Measurements from ENCODE around the gene MRGPRX4. TPM values are rescaled to one million over a fixed set of nuclear protein-coding genes. Genes with fewer than 3 reads are reported as not detected.
A peak's percentile ranks its signal among the peaks of the same experiment; 100 is the strongest.

The MRGPRX4 gene
- total RNA-seq, 1 experiment from 2014 or later, result not detected

DNA sequence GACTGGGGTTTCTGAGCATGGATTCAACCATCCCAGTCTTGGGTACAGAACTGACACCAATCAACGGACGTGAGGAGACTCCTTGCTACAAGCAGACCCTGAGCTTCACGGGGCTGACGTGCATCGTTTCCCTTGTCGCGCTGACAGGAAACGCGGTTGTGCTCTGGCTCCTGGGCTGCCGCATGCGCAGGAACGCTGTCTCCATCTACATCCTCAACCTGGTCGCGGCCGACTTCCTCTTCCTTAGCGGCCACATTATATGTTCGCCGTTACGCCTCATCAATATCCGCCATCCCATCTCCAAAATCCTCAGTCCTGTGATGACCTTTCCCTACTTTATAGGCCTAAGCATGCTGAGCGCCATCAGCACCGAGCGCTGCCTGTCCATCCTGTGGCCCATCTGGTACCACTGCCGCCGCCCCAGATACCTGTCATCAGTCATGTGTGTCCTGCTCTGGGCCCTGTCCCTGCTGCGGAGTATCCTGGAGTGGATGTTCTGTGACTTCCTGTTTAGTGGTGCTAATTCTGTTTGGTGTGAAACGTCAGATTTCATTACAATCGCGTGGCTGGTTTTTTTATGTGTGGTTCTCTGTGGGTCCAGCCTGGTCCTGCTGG is 35.3 kb upstream of the MRGPRX4 start:
- Histone ChIP-seq H3K36me3 (ENCODE audit: insufficient read depth, low read length, poor library complexity, severe bottlenecking) (no peaks in the 10 kb centered on the region), H3K9me3 (ENCODE audit: low read depth, low read length, poor library complexity, severe bottlenecking) (no peaks in the 10 kb centered on the region), H3K4me3 (ENCODE audit: low read depth, low read length, poor library complexity, severe bottlenecking) (no peak overlapping the region), H3K27ac (ENCODE audit: low read depth, low read length, poor library complexity, severe bottlenecking) (no peak overlapping the region), H3K27me3 (replicated peaks; ENCODE audit: insufficient read depth, low read depth, low read length, poor library complexity) (peaks cover 33% of the 10 kb centered on the region), H3K4me1 (ENCODE audit: insufficient read depth, low read length, poor library complexity, severe bottlenecking) (no peaks in the 10 kb centered on the region)
- BruUV-seq (replicated peaks), result no TSS peak
- POLR2A ChIA-PET (ENCODE audit: low non-redundant PET), result no interaction called here
- CTCF ChIA-PET, result no interaction called here
- intact Hi-C loops (cut with micrococcal nuclease; ENCODE audit: unreplicated experiment), result no loop called here
- no peak for DNase-seq (ENCODE audit: low spot score)
- TF ChIP-seq EZH2 (IDR thresholded peaks at IDR 0.05; ENCODE audit: borderline replicate concordance, low read depth, low read length, poor library complexity, severe bottlenecking) (no peak), CTCF (conservative IDR thresholded peaks at IDR 0.05; ENCODE audit: low read depth, low read length) (no peak)

DNA sequence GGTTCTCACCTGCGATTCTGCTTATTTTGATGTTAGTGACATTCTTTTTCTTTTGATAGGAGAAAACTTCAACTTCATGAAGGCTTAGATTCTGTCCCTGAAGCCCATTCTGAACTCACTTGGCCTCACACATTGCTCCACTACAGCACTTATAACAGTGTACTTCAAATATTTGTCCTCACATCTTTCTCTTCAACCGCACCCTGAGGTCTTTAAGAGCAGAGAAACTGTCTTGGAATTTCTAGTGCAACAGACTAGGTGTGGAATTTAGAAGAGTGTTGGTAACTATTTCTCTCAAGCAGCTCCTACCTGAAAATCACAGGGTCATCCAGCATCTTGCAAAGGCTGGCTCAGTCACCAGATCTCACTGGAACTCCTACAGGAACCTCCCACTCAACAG is 32.5 kb upstream of the MRGPRX4 start:
- CTCF ChIA-PET, result no interaction called here
- Histone ChIP-seq H3K36me3 (ENCODE audit: insufficient read depth, low read length, poor library complexity, severe bottlenecking) (no peaks in the 10 kb centered on the region), H3K4me1 (ENCODE audit: insufficient read depth, low read length, poor library complexity, severe bottlenecking) (no peaks in the 10 kb centered on the region), H3K27me3 (replicated peaks; ENCODE audit: insufficient read depth, low read depth, low read length, poor library complexity) (peaks cover 15% of the 10 kb centered on the region), H3K9me3 (ENCODE audit: low read depth, low read length, poor library complexity, severe bottlenecking) (no peaks in the 10 kb centered on the region), H3K4me3 (ENCODE audit: low read depth, low read length, poor library complexity, severe bottlenecking) (no peak overlapping the region), H3K27ac (ENCODE audit: low read depth, low read length, poor library complexity, severe bottlenecking) (no peak overlapping the region)
- no peak for TF ChIP-seq EZH2 (IDR thresholded peaks at IDR 0.05; ENCODE audit: borderline replicate concordance, low read depth, low read length, poor library complexity, severe bottlenecking)
- DNase-seq (ENCODE audit: low spot score), result no peak
- intact Hi-C loops (cut with micrococcal nuclease; ENCODE audit: unreplicated experiment), result no loop called here
- BruUV-seq (replicated peaks), result no TSS peak
- POLR2A ChIA-PET (ENCODE audit: low non-redundant PET), result no interaction called here

DNA sequence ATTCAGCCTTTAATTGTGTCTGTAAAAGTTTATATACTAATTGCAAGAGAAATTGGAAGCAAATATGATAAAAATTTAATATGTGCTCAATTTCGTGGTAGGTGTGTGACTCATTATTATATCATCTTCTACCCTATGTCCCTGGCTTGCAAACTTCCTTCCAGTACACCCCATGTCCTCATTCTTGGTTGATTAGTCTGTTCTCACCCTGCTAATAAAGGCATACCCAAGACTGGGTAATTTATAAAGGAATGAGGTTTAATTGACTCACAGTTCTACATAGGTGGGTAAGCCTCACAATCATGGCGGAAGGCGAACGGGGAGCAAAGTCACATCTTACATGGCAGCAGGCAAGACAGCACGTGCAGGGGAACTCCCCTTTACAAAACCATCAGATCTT is 28.4 kb upstream of the MRGPRX4 start:
- no peaks in the 10 kb centered on the region for H3K9me3 ChIP-seq (ENCODE audit: low read depth, low read length, poor library complexity, severe bottlenecking)
- H3K27me3 ChIP-seq (replicated peaks; ENCODE audit: insufficient read depth, low read depth, low read length, poor library complexity), result peaks cover 20% of the 10 kb centered on the region
- BruUV-seq (replicated peaks), result no TSS peak
- CTCF ChIA-PET, result no interaction called here
- intact Hi-C loops (cut with micrococcal nuclease; ENCODE audit: unreplicated experiment), result no loop called here
- H3K4me3 ChIP-seq (ENCODE audit: low read depth, low read length, poor library complexity, severe bottlenecking), result no peak overlapping the region
- no peak overlapping the region for H3K27ac ChIP-seq (ENCODE audit: low read depth, low read length, poor library complexity, severe bottlenecking)
- H3K4me1 ChIP-seq (ENCODE audit: insufficient read depth, low read length, poor library complexity, severe bottlenecking), result no peaks in the 10 kb centered on the region
- no peak for DNase-seq (ENCODE audit: low spot score)
- POLR2A ChIA-PET (ENCODE audit: low non-redundant PET), result no interaction called here
- no peaks in the 10 kb centered on the region for H3K36me3 ChIP-seq (ENCODE audit: insufficient read depth, low read length, poor library complexity, severe bottlenecking)
- TF ChIP-seq CTCF (conservative IDR thresholded peaks at IDR 0.05; ENCODE audit: low read depth, low read length), result no peak
- no peak for TF ChIP-seq EZH2 (IDR thresholded peaks at IDR 0.05; ENCODE audit: borderline replicate concordance, low read depth, low read length, poor library complexity, severe bottlenecking)

DNA sequence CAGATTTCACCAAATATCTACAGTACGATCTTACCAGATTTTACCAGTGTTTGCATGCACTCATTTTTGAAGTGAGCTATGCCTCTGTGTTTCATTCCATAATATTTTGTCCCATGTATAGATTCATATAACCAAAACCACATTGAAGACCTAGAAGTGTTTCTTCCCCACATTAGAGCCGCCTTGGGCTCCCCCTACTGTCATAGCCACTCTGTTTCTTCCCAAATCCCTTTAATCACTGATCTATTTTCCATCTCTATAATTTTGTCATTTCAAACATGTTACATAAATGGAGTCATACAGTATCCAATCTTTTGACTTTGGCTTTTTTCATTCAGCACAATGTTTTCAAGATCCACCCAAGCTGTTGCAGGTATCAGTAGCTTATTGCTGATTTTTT is 27.6 kb upstream of the MRGPRX4 start:
- H3K27ac ChIP-seq (ENCODE audit: low read depth, low read length, poor library complexity, severe bottlenecking), result no peak overlapping the region
- H3K4me1 ChIP-seq (ENCODE audit: insufficient read depth, low read length, poor library complexity, severe bottlenecking), result no peaks in the 10 kb centered on the region
- no TSS peak for BruUV-seq (replicated peaks)
- H3K27me3 ChIP-seq (replicated peaks; ENCODE audit: insufficient read depth, low read depth, low read length, poor library complexity), result peaks cover 23% of the 10 kb centered on the region
- intact Hi-C loops (cut with micrococcal nuclease; ENCODE audit: unreplicated experiment), result no loop called here
- H3K9me3 ChIP-seq (ENCODE audit: low read depth, low read length, poor library complexity, severe bottlenecking), result no peaks in the 10 kb centered on the region
- no peaks in the 10 kb centered on the region for H3K36me3 ChIP-seq (ENCODE audit: insufficient read depth, low read length, poor library complexity, severe bottlenecking)
- H3K4me3 ChIP-seq (ENCODE audit: low read depth, low read length, poor library complexity, severe bottlenecking), result no peak overlapping the region
- ChIA-PET CTCF (no interaction called here), POLR2A (ENCODE audit: low non-redundant PET) (no interaction called here)
- peak; percentile 6 for DNase-seq (ENCODE audit: low spot score)
- TF ChIP-seq EZH2 (IDR thresholded peaks at IDR 0.05; ENCODE audit: borderline replicate concordance, low read depth, low read length, poor library complexity, severe bottlenecking) (no peak), CTCF (conservative IDR thresholded peaks at IDR 0.05; ENCODE audit: low read depth, low read length) (peak; percentile 54)
